ENCODE measurements around the gene ACKR2.

- TF ChIP-seq CTCF (IDR thresholded peaks at IDR 0.05; ENCODE audit: extremely low read depth in 1 of 2, insufficient read depth in 1 of 2, low read depth in 1 of 2, low read length in 2 of 2) (no peak), POLR2A (IDR thresholded peaks at IDR 0.05; ENCODE audit: low read depth, low read length) (no peak), EZH2 (IDR thresholded peaks at IDR 0.05; ENCODE audit: borderline replicate concordance, low read depth, low read length, severe bottlenecking) (no peak), POLR2AphosphoS5 (IDR thresholded peaks at IDR 0.05; ENCODE audit: insufficient read depth, low read depth, low read length) (no peak), GATA2 (IDR thresholded peaks at IDR 0.05; ENCODE audit: insufficient read depth, insufficient read length, low read depth, low read length) (no peak), JUN (IDR thresholded peaks at IDR 0.05; ENCODE audit: borderline replicate concordance, insufficient read depth, insufficient read length, low read depth) (no peak), MAX (IDR thresholded peaks at IDR 0.05; ENCODE audit: insufficient read depth, insufficient read length) (no peak), MYC (IDR thresholded peaks at IDR 0.05; ENCODE audit: low read depth, low read length) (no peak), FOS (IDR thresholded peaks at IDR 0.05; ENCODE audit: borderline replicate concordance, insufficient read depth, low read length) (no peak)
These were observed 68.6 kb downstream of the ACKR2 start for GRCh38 chr3:42877881-42878280.

All from endothelial cell of umbilical vein (primary cell).